Stimulated activated effector memory CD8-positive, alpha-beta T cell treated with anti-CD3 and anti-CD28 coated beads, Interleukin-12 subunit alpha, Interleukin-12 subunit beta, amount 100 ng/mL, for 72 hours (primary cell): ENCODE data around the gene GBGT1.
A peak's percentile ranks its signal among the peaks of the same experiment; 100 is the strongest.

Experiments used
- ATAC-seq: fragments of 150-1000 bp; cut with Tn5 transposase; 2 replicates; pipeline ENCODE4 v1.10.0; 2021
- DNase-seq, 2 donors: peaks; one replicate each; pipeline ENCODE4 v3.0.0; 2021 to 2022; ENCODE audit warnings: low spot score in 2 of 2
- H3K27ac Mint-ChIP-seq: one replicate; pipeline ENCODE4 v1.8.0; 2022; ENCODE audit warnings: mild to moderate bottlenecking, mixed read lengths
- H3K36me3 Mint-ChIP-seq: one replicate; pipeline ENCODE4 v1.8.0; 2022; ENCODE audit warnings: mild to moderate bottlenecking, mixed read lengths
- H3K4me1 Mint-ChIP-seq: one replicate; pipeline ENCODE4 v1.8.0; 2022; ENCODE audit warnings: mixed read lengths
- H3K4me3 Mint-ChIP-seq: one replicate; pipeline ENCODE4 v1.8.0; 2022; ENCODE audit warnings: mild to moderate bottlenecking, mixed read lengths
- H3K9me3 Mint-ChIP-seq: one replicate; pipeline ENCODE4 v1.8.0; 2022; ENCODE audit warnings: mixed read lengths

The GBGT1 gene

GRCh38 chr9:133144904-133145851 lies 18.5 kb downstream of the GBGT1 start:
- H3K36me3 Mint-ChIP-seq = peaks cover 69% of the 10 kb centered on the region
- ATAC-seq (no peak), DNase-seq (no peak)
- H3K27ac Mint-ChIP-seq = peak overlapping the region; percentile 96
- H3K9me3 Mint-ChIP-seq = no peaks in the 10 kb centered on the region
- H3K4me3 Mint-ChIP-seq = peak overlapping the region; percentile 80
- H3K4me1 Mint-ChIP-seq = peaks cover 76% of the 10 kb centered on the region

GRCh38 chr9:133144142-133144903 lies 19.4 kb downstream of the GBGT1 start:
- Mint-ChIP-seq H3K27ac (peak overlapping the region; percentile 96), H3K36me3 (peaks cover 69% of the 10 kb centered on the region), H3K4me3 (peak overlapping the region; percentile 80), H3K9me3 (no peaks in the 10 kb centered on the region), H3K4me1 (peaks cover 76% of the 10 kb centered on the region)
- DNase-seq (peak; percentile 90 to 97), ATAC-seq (peak; percentile 82)

GRCh38 chr9:133143639-133144141 lies 20.0 kb downstream of the GBGT1 start:
- H3K4me3 Mint-ChIP-seq = peak overlapping the region; percentile 80
- DNase-seq (no peak), ATAC-seq (no peak)
- H3K4me1 Mint-ChIP-seq = peaks cover 81% of the 10 kb centered on the region
- no peaks in the 10 kb centered on the region for H3K9me3 Mint-ChIP-seq
- peak overlapping the region; percentile 96 for H3K27ac Mint-ChIP-seq
- peaks cover 69% of the 10 kb centered on the region for H3K36me3 Mint-ChIP-seq

GRCh38 chr9:133142684-133143622 lies 20.8 kb downstream of the GBGT1 start:
- no peaks in the 10 kb centered on the region for H3K9me3 Mint-ChIP-seq
- H3K4me1 Mint-ChIP-seq = peaks cover 80% of the 10 kb centered on the region
- peak overlapping the region; percentile 80 for H3K4me3 Mint-ChIP-seq
- H3K36me3 Mint-ChIP-seq = peaks cover 62% of the 10 kb centered on the region
- ATAC-seq (peak; percentile 48), DNase-seq (peak in 1 of 2 donors; percentile 77)
- peak overlapping the region; percentile 96 for H3K27ac Mint-ChIP-seq

- Mint-ChIP-seq H3K9me3 (no peaks in the 10 kb centered on the region), H3K36me3 (peaks cover 60% of the 10 kb centered on the region), H3K4me1 (peaks cover 78% of the 10 kb centered on the region), H3K27ac (peak overlapping the region; percentile 96), H3K4me3 (peak overlapping the region; percentile 80)
- DNase-seq = peak in 1 of 2 donors; percentile 86
- ATAC-seq = peak; percentile 57
These were observed 21.7 kb downstream of the GBGT1 start for GRCh38 chr9:133141833-133142595.

- Mint-ChIP-seq H3K36me3 (peaks cover 54% of the 10 kb centered on the region), H3K27ac (peak overlapping the region; percentile 96), H3K4me1 (peaks cover 78% of the 10 kb centered on the region), H3K9me3 (no peaks in the 10 kb centered on the region), H3K4me3 (peak overlapping the region; percentile 80)
- no peak for ATAC-seq
- no peak for DNase-seq
These were observed 23.1 kb downstream of the GBGT1 start for GRCh38 chr9:133140606-133141005.

GRCh38 chr9:133140174-133140505 lies 23.6 kb downstream of the GBGT1 start:
- Mint-ChIP-seq H3K36me3 (peaks cover 53% of the 10 kb centered on the region), H3K9me3 (no peaks in the 10 kb centered on the region), H3K27ac (peak overlapping the region; percentile 96), H3K4me1 (peaks cover 78% of the 10 kb centered on the region), H3K4me3 (peak overlapping the region; percentile 80)
- ATAC-seq (no peak), DNase-seq (no peak)

GRCh38 chr9:133139246-133140173 lies 24.2 kb downstream of the GBGT1 start:
- DNase-seq = no peak
- H3K4me1 Mint-ChIP-seq = peaks cover 78% of the 10 kb centered on the region
- H3K9me3 Mint-ChIP-seq = no peaks in the 10 kb centered on the region
- ATAC-seq = no peak
- H3K4me3 Mint-ChIP-seq = peak overlapping the region; percentile 94
- H3K27ac Mint-ChIP-seq = peak overlapping the region; percentile 100
- peaks cover 53% of the 10 kb centered on the region for H3K36me3 Mint-ChIP-seq

- Mint-ChIP-seq H3K4me1 (peaks cover 78% of the 10 kb centered on the region), H3K27ac (peak overlapping the region; percentile 100), H3K36me3 (peaks cover 57% of the 10 kb centered on the region), H3K4me3 (peak overlapping the region; percentile 94), H3K9me3 (no peaks in the 10 kb centered on the region)
- ATAC-seq (no peak), DNase-seq (no peak)
These were observed 26.1 kb downstream of the GBGT1 start for GRCh38 chr9:133137451-133138231.

- peak overlapping the region; percentile 100 for H3K27ac Mint-ChIP-seq
- DNase-seq (peak; percentile 67 to 93), ATAC-seq (peak; percentile 81)
- peaks cover 63% of the 10 kb centered on the region for H3K36me3 Mint-ChIP-seq
- no peaks in the 10 kb centered on the region for H3K9me3 Mint-ChIP-seq
- H3K4me1 Mint-ChIP-seq = peaks cover 80% of the 10 kb centered on the region
- peak overlapping the region; percentile 94 for H3K4me3 Mint-ChIP-seq
These were observed 28.5 kb downstream of the GBGT1 start for GRCh38 chr9:133135146-133135745.

- Mint-ChIP-seq H3K4me1 (peaks cover 84% of the 10 kb centered on the region), H3K36me3 (peaks cover 69% of the 10 kb centered on the region), H3K4me3 (peak overlapping the region; percentile 94), H3K9me3 (no peaks in the 10 kb centered on the region), H3K27ac (peak overlapping the region; percentile 100)
- peak; percentile 17 for ATAC-seq
- no peak for DNase-seq
These were observed 29.1 kb downstream of the GBGT1 start for GRCh38 chr9:133134388-133135145.
